Ishikawa (cell line): Measurements from ENCODE around the gene TAF1A.

Experiments
- CREB1 ChIP-seq: IDR thresholded peaks from 2 replicates; pipeline ENCODE4 v1.6.1; 2012; ENCODE audit warnings: low read depth
- EGR1 ChIP-seq: IDR thresholded peaks from 2 replicates; pipeline ENCODE4 v1.6.1; 2012
- EP300 ChIP-seq: IDR thresholded peaks from 2 replicates; pipeline ENCODE4 v1.6.1; 2012; ENCODE audit warnings: borderline replicate concordance
- NFIC ChIP-seq: IDR thresholded peaks from 2 replicates; pipeline ENCODE4 v1.6.1; 2012
- RAD21 ChIP-seq: IDR thresholded peaks from 2 replicates; pipeline ENCODE4 v1.6.1; 2012; ENCODE audit warnings: low read depth
- TAF1 ChIP-seq: IDR thresholded peaks from 2 replicates; pipeline ENCODE4 v1.6.1; 2012; ENCODE audit warnings: low read depth, mild to moderate bottlenecking
- TCF12 ChIP-seq: IDR thresholded peaks from 2 replicates; pipeline ENCODE4 v1.6.1; 2012; ENCODE audit warnings: low read depth
- YY1 ChIP-seq: IDR thresholded peaks from 2 replicates; pipeline ENCODE4 v1.6.1; 2012; ENCODE audit warnings: low read depth
- TF ChIP-seq, protein P1 (sequence below): IDR thresholded peaks from 2 replicates; pipeline ENCODE4 v1.6.1; 2012
- TF ChIP-seq, protein P2 (sequence below): IDR thresholded peaks from 2 replicates; pipeline ENCODE4 v1.6.1; 2012; ENCODE audit warnings: low read depth, mild to moderate bottlenecking

DNA sequence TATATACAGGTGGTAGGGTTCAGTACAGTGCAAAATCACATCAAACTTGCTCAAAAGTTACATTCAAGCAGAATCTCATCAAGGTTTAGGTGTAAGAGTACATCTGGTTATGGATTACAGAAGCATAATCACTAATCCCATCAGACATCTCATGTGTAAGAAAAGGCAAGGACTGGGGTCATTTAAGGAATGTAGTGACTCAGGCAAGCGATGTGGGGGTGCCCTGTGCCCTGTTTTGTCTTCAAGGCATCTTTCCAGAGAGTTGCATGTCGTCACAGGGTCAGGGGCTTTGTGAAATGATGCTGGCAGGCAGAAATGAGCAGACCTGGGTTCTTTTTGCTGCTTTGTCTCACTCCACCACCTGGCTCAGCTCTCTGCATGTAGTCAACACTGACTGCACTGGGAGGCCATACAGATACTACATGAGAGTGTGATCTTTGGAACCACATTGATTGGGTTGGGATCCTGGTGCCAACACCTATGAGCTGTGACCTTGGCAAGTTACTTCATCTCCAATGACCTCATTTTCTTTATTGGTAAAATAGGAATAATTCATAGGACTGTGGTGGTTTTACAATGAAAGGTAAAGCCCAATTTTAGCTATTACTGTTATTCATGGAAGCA is 33.6 kb downstream of the TAF1A start:
- TF ChIP-seq EGR1 = no peak
- TF ChIP-seq RAD21 = no peak
- TF ChIP-seq EP300 = no peak
- no peak for TF ChIP-seq TAF1
- TF ChIP-seq, protein P1, sequence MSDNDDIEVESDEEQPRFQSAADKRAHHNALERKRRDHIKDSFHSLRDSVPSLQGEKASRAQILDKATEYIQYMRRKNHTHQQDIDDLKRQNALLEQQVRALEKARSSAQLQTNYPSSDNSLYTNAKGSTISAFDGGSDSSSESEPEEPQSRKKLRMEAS = no peak
- TF ChIP-seq, protein P2, sequence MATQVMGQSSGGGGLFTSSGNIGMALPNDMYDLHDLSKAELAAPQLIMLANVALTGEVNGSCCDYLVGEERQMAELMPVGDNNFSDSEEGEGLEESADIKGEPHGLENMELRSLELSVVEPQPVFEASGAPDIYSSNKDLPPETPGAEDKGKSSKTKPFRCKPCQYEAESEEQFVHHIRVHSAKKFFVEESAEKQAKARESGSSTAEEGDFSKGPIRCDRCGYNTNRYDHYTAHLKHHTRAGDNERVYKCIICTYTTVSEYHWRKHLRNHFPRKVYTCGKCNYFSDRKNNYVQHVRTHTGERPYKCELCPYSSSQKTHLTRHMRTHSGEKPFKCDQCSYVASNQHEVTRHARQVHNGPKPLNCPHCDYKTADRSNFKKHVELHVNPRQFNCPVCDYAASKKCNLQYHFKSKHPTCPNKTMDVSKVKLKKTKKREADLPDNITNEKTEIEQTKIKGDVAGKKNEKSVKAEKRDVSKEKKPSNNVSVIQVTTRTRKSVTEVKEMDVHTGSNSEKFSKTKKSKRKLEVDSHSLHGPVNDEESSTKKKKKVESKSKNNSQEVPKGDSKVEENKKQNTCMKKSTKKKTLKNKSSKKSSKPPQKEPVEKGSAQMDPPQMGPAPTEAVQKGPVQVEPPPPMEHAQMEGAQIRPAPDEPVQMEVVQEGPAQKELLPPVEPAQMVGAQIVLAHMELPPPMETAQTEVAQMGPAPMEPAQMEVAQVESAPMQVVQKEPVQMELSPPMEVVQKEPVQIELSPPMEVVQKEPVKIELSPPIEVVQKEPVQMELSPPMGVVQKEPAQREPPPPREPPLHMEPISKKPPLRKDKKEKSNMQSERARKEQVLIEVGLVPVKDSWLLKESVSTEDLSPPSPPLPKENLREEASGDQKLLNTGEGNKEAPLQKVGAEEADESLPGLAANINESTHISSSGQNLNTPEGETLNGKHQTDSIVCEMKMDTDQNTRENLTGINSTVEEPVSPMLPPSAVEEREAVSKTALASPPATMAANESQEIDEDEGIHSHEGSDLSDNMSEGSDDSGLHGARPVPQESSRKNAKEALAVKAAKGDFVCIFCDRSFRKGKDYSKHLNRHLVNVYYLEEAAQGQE = no peak
- no peak for TF ChIP-seq TCF12
- TF ChIP-seq CREB1 = no peak
- no peak for TF ChIP-seq YY1
- TF ChIP-seq NFIC = no peak
